Neural progenitor cell (in vitro differentiated cells): ENCODE results near the gene RBPMS2.

Source experiments
- CTCF ChIP-seq: fragments of 200-600 bp; sonication (generic); IDR thresholded peaks from 2 replicates; pipeline ENCODE4 v1.5.1; 2017; ENCODE audit warnings: antibody characterized with exemption, mild to moderate bottlenecking
- EZH2 ChIP-seq: fragments of 200-600 bp; sonication (generic); IDR thresholded peaks from 2 replicates; pipeline ENCODE4 v1.6.1; 2017; ENCODE audit warnings: antibody characterized with exemption, mild to moderate bottlenecking, moderate library complexity
- EZH2phosphoT487 ChIP-seq: fragments of 200-600 bp; sonication (generic); IDR thresholded peaks from 2 replicates; pipeline ENCODE4 v1.6.1; 2017; ENCODE audit warnings: antibody characterized with exemption

- no peak for TF ChIP-seq CTCF
- TF ChIP-seq EZH2 = no peak
- no peak for TF ChIP-seq EZH2phosphoT487
These were observed 12.8 kb downstream of the RBPMS2 start for GRCh38 chr15:64762546-64762945.
